Cardiac muscle cell (in vitro differentiated cells and primary cell): ENCODE measurements around the gene KRTAP10-6. TPM values are rescaled to one million over a fixed set of nuclear protein-coding genes. Genes with fewer than 3 reads are reported as not detected.

Source experiments
- DNase-seq, 2 donors: peaks; one replicate each; pipeline versions ENCODE4 v3.0.0 to v3.0.0-alpha.2; 2010 to 2017; ENCODE audit warnings: low read depth in 1 of 2, low spot score in 1 of 2
- H3K27ac ChIP-seq: fragments of 200-600 bp; sonication (generic); 2 replicates; pipeline ENCODE4 v1.5.1; 2016
- H3K27me3 ChIP-seq: fragments of 200-600 bp; sonication (generic); 2 replicates; pipeline ENCODE4 v1.6.0; 2016; ENCODE audit warnings: control low read depth
- H3K36me3 ChIP-seq: fragments of 200-600 bp; sonication (generic); 2 replicates; pipeline ENCODE4 v1.5.1; 2016; ENCODE audit warnings: control low read depth
- H3K4me1 ChIP-seq: fragments of 200-600 bp; sonication (generic); 2 replicates; pipeline ENCODE4 v1.8.1; 2017; ENCODE audit warnings: low read depth, mild to moderate bottlenecking, mixed run types
- H3K4me3 ChIP-seq: fragments of 200-600 bp; sonication (generic); 2 replicates; pipeline ENCODE4 v1.5.1; 2016; ENCODE audit warnings: mild to moderate bottlenecking
- H3K9me3 ChIP-seq: fragments of 200-600 bp; sonication (generic); 2 replicates; pipeline ENCODE4 v1.5.1; 2017; ENCODE audit warnings: low read depth, mild to moderate bottlenecking, control low read depth
- polyA plus RNA-seq: library from polyadenylated mRNA; unstranded; fragments of >200 nt; fragmentation: Nextera tagmentation; extraction: Ambion mirVana; gene quantifications from 2 replicates; pipeline ENCODE4 v1.2.1, GENCODE V29; 2016
- total RNA-seq: library from RNA; depleted of rRNA; stranded (reverse); fragments of >200 nt; gene quantifications from 2 replicates; pipeline ENCODE4 v1.2.3, GENCODE V29; 2016
- TF ChIP-seq, protein P1 (sequence below): IDR thresholded peaks from 2 replicates; pipeline ENCODE4 v1.5.1; 2012; ENCODE audit warnings: low read depth, mild to moderate bottlenecking, low read length

Gene KRTAP10-6
- total and polyA plus RNA-seq, 2 experiments from 2014 or later = 0.29 TPM; not detected in 1

DNA sequence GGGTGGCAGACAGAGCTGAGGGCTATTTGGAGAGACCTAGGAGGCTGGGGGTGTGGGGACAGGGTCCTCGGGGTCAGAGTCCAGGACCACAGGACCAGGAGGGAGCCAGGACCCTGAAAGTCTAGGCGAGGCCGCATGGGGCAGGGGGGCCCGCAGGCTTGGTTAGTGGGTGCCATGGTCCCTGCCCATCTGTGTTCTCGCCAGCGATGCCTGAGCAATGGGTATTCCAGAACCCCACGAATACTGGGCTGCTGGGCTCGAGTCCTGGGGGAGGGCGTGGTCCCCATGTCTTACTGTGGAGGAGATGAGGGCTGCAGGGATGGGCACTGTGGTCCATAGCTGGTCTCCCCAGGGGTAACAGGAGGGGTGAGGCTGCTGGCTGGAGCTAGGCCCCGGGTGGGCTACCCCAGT lies 2.0 kb downstream of the KRTAP10-6 start:
- no peak overlapping the region for H3K4me3 ChIP-seq
- no peaks in the 10 kb centered on the region for H3K36me3 ChIP-seq
- no peak overlapping the region for H3K27ac ChIP-seq
- DNase-seq = no peak
- H3K4me1 ChIP-seq = peaks cover 18% of the 10 kb centered on the region
- TF ChIP-seq, protein P1, sequence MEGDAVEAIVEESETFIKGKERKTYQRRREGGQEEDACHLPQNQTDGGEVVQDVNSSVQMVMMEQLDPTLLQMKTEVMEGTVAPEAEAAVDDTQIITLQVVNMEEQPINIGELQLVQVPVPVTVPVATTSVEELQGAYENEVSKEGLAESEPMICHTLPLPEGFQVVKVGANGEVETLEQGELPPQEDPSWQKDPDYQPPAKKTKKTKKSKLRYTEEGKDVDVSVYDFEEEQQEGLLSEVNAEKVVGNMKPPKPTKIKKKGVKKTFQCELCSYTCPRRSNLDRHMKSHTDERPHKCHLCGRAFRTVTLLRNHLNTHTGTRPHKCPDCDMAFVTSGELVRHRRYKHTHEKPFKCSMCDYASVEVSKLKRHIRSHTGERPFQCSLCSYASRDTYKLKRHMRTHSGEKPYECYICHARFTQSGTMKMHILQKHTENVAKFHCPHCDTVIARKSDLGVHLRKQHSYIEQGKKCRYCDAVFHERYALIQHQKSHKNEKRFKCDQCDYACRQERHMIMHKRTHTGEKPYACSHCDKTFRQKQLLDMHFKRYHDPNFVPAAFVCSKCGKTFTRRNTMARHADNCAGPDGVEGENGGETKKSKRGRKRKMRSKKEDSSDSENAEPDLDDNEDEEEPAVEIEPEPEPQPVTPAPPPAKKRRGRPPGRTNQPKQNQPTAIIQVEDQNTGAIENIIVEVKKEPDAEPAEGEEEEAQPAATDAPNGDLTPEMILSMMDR = no peak
- H3K27me3 ChIP-seq = no peaks in the 10 kb centered on the region
- no peaks in the 10 kb centered on the region for H3K9me3 ChIP-seq

DNA sequence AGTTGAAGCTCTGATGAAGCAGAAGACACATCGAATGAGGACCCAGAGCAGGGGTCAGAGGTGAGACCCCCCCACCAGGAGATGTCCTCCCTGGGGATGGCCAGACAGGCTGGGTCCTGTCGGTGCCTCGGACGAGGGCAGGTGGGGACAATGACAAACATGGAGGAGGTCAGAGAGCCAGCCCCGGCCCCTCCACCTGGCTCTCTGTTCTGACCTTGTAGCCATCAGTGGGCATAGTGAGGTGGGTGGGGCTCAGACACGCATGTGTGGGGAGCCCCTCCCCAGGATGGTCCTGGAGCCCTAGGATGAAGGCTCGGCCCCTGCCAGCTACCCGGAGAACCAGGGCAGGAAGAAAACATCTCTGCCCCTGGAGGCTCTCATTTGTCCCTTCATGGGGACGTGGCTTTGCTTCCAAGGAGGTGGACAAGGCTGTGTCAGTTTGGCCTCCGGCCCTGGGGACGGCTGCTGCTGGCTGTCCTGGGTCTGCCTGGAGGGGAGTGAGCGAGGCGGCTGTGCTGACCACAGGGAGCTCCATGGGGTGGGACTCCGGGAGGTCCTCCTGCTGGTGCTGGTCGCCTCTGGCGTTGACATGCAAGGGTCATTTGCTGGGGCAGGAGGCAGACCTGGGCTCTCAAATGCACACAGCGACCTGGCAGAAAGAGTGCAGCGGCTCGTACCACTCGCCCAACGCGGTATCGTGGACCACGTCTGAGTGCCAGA lies 2.6 kb downstream of the KRTAP10-6 start:
- no peak for DNase-seq
- Histone ChIP-seq H3K4me1 (peaks cover 18% of the 10 kb centered on the region), H3K9me3 (no peaks in the 10 kb centered on the region), H3K27ac (no peak overlapping the region), H3K36me3 (no peaks in the 10 kb centered on the region), H3K4me3 (no peak overlapping the region), H3K27me3 (no peaks in the 10 kb centered on the region)
- TF ChIP-seq, protein P1 = no peak

GRCh38 chr21:44589094-44589493 lies 3.2 kb downstream of the KRTAP10-6 start:
- Histone ChIP-seq H3K9me3 (no peaks in the 10 kb centered on the region), H3K4me3 (no peak overlapping the region), H3K4me1 (peaks cover 15% of the 10 kb centered on the region), H3K27ac (no peak overlapping the region), H3K36me3 (no peaks in the 10 kb centered on the region), H3K27me3 (no peaks in the 10 kb centered on the region)
- DNase-seq = no peak
- TF ChIP-seq, protein P1 = no peak

GRCh38 chr21:44585892-44586291 lies 6.4 kb downstream of the KRTAP10-6 start:
- DNase-seq = no peak
- Histone ChIP-seq H3K36me3 (no peaks in the 10 kb centered on the region), H3K4me1 (peaks cover 13% of the 10 kb centered on the region), H3K27ac (no peak overlapping the region), H3K9me3 (no peaks in the 10 kb centered on the region), H3K27me3 (no peaks in the 10 kb centered on the region), H3K4me3 (no peak overlapping the region)
- TF ChIP-seq, protein P1 = no peak

DNA sequence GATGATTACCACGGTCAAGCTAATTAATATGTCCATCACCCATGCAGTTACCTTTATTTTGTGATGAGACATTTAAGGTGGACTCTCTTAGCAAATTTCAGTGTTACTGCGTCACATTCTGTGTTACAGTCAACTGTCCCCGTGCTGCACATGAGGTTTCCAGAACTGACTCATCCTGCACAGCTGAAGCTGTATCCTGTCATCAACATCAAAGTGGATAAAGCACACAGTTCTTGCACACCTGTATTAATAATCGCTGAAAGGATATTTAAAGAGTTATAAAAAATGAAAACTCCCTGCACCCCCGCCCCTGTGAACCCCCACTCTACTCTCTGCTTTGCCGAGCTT lies 8.5 kb downstream of the KRTAP10-6 start:
- Histone ChIP-seq H3K36me3 (no peaks in the 10 kb centered on the region), H3K9me3 (no peaks in the 10 kb centered on the region), H3K4me1 (peaks cover 13% of the 10 kb centered on the region), H3K27ac (no peak overlapping the region), H3K4me3 (no peak overlapping the region), H3K27me3 (no peaks in the 10 kb centered on the region)
- TF ChIP-seq, protein P1 = no peak
- no peak for DNase-seq
